ENCODE results near the gene CDK14.
"Not testable (repeated sequence)": the region's sequence is repeated elsewhere in the genome, so short reads cannot be mapped to it uniquely, and the experiment has no call there.

The CDK14 gene

DNA sequence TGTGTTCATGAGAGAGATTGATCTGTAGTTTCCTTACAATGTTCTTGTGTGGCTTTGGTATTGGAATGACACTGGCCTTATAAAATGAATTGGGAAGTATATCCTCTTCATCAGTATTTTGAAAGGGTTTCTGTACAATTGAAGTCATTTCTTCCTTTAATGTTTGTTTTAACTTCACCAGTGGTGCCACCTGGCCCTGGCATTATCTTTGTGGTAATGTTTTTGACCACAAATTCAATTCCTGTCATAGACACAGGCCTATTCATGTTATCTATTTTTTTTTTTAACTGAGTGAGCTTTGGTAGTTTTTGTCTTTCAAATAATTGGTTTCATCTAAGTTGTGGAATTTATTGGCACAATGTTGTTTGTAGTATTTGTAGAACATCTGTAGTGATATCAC lies 127.7 kb downstream of the CDK14 start:
- DNase-seq, result no peak

GRCh38 chr7:90726120-90726519 lies 130.0 kb downstream of the CDK14 start:
- DNase-seq, result no peak

- no peak for DNase-seq
Observed at GRCh38 chr7:90726623-90727022, 130.5 kb downstream of the CDK14 start.

DNA sequence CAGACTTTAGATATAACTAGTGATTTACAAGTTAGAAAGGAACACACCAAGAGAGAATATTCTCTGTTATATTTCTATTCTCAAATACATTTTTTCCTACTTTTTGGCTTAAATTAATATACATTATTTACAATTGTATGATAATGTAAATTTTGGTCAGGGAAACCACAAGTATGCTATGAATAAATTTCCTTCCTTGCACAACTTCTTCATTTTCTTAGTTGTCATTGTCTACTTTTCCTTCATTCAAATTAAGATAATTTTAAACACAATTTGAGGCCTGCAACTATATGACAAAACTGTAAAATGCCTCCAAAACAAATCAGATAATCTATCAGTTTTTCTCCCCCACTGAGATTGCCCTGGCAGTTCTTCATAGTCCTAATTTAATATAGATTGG lies 131.3 kb downstream of the CDK14 start:
- no peak for DNase-seq

- DNase-seq, result no peak
Observed at GRCh38 chr7:90728568-90728967, 132.4 kb downstream of the CDK14 start.

- peak in 1 of 2 experiments; percentile 33 for DNase-seq
Observed at GRCh38 chr7:90735611-90736280, 139.6 kb downstream of the CDK14 start.

- no peak for DNase-seq
Observed at GRCh38 chr7:90736316-90736715, 140.2 kb downstream of the CDK14 start.

GRCh38 chr7:90736968-90737939 lies 141.1 kb downstream of the CDK14 start:
- no peak for DNase-seq

- no peak for DNase-seq
Observed at GRCh38 chr7:90738249-90738648, 142.1 kb downstream of the CDK14 start.

DNA sequence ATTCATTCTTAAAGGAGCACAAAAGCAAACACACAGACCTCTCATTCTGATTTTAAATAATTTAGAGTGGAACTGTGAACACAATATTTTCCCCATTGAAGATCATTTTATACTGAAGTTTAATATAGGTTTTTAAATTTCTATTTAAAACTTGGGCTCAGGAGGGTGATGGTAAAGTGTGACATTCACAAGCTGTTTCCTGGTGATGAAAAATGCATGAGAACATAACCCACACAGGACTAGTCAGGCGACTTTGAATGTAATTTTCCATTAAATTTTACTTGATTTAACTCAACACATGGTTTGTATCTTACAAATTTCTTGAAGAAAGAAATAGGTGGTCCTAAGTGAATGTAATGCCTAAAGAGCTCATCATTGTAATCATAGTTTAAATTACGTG lies 143.6 kb downstream of the CDK14 start:
- DNase-seq, result no peak

- no peak for DNase-seq
Observed at GRCh38 chr7:90740386-90740785, 144.3 kb downstream of the CDK14 start.

GRCh38 chr7:90743626-90744025 lies 147.5 kb downstream of the CDK14 start:
- no peak for DNase-seq

GRCh38 chr7:90747516-90747915 lies 151.4 kb downstream of the CDK14 start:
- DNase-seq, result no peak

DNA sequence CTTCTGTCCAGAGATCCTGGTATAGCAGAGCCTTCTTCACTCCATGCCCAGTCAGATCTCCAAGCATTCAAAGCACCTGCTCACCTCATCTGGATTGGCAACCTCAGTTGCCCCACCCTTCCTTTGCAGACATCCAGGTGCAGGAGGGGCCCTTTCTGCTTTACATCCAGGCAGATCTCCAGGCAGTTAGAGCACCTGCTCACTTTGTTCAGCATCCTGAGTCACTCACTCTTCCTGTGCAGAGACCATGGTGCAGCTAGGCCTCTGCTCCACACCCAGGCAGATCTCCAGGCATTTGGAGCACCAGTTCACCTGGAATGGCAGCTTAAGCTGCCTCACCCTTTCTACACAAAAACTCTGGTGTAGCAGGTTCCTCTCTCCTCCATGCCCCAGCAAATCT lies 153.1 kb downstream of the CDK14 start:
- DNase-seq, result no peak

GRCh38 chr7:90749774-90750173 lies 153.7 kb downstream of the CDK14 start:
- no peak for DNase-seq

GRCh38 chr7:90751595-90751994 lies 155.5 kb downstream of the CDK14 start:
- DNase-seq, result no peak

- no peak for DNase-seq
Observed at GRCh38 chr7:90752051-90752450, 155.9 kb downstream of the CDK14 start.

DNA sequence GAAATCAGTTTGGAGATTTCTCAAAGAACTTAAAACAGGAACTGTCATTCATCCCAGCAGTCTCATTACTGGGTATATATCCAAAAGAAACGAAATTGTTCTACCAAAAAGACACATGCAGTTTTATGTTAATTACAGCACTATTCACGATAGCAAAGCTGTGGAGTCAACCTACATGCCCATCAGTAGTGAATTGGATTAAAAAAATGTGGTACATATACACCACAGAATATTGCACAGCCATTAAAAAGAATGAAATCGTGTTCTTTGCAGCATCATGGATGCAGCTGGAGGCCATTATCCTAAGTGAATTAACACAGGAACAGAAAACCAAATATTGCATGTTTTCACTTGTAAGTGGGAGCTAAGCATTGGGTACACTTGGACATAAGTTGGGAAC lies 158.9 kb downstream of the CDK14 start:
- no peak for DNase-seq

- no peak for DNase-seq
Observed at GRCh38 chr7:90756366-90756765, 160.2 kb downstream of the CDK14 start.

GRCh38 chr7:90757565-90757950 lies 161.4 kb downstream of the CDK14 start:
- not testable (repeated sequence) for DNase-seq

GRCh38 chr7:90758933-90759562 lies 162.9 kb downstream of the CDK14 start:
- DNase-seq, result no peak

DNA sequence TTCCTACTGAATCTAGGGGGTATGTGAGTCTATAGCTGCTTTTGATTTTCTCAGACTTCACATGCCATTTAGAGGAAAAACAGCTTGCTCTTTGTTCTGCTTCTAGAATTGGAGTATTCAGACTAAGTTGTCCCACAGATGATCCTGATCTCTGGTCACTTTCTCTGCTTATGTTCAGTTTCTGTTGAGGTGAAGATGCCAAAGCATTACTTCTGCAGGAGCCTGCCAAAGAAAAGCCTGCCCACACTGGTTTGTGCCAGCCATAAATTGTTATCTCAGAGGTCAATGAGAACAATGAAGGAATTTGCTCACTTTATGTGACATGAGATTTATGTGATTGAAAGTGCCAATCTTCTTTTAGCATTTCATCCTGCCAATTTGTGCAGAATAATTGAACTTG lies 163.6 kb downstream of the CDK14 start:
- DNase-seq, result no peak

DNA sequence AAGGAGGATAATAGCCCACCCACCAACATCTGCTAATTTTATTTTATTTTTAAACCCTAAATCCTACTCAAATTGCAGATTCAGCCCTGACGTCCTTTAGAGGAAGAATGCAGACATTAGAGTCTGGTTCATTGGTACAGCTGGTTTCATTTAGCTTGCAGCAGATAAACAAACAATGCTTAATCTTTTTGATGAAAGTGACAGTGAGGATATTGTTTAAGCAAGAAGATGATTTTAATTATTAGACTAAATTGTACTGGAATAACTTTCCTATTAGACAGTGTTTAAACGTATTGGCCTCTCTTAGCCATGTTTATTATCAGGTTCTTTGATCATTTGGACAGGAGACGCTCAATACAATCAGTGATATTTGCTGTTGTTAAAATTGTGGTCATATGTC lies 164.8 kb downstream of the CDK14 start:
- DNase-seq, result no peak

- DNase-seq, result no peak
Observed at GRCh38 chr7:90761584-90761983, 165.5 kb downstream of the CDK14 start.
